KG1 (cell line): ENCODE measurements around the gene CLCN5.

Experiments
- DNase-seq: peaks from one replicate; lab custom pipeline; 2025; lab: John Stamatoyannopoulos, UW

CLCN5 gene

GRCh38 chrX:50081282-50081889 lies 159.0 kb downstream of the CLCN5 start:
- no peak for DNase-seq

GRCh38 chrX:50082741-50083140 lies 160.3 kb downstream of the CLCN5 start:
- no peak for DNase-seq

GRCh38 chrX:50088645-50089044 lies 166.2 kb downstream of the CLCN5 start:
- no peak for DNase-seq

- no peak for DNase-seq
Observed at GRCh38 chrX:50093625-50094024, 171.2 kb downstream of the CLCN5 start.

GRCh38 chrX:50097071-50097470 lies 174.7 kb downstream of the CLCN5 start:
- DNase-seq: no peak

- no peak for DNase-seq
Observed at GRCh38 chrX:50098241-50098640, 175.8 kb downstream of the CLCN5 start.

GRCh38 chrX:50098749-50099148 lies 176.4 kb downstream of the CLCN5 start:
- DNase-seq: no peak

GRCh38 chrX:50099331-50099730 lies 176.9 kb downstream of the CLCN5 start:
- DNase-seq: no peak

- no peak for DNase-seq
Observed at GRCh38 chrX:50100188-50100587, 177.8 kb downstream of the CLCN5 start.

- no peak for DNase-seq
Observed at GRCh38 chrX:50103176-50103575, 180.8 kb downstream of the CLCN5 start.

- DNase-seq: no peak
Observed at GRCh38 chrX:50103866-50104566, 181.6 kb downstream of the CLCN5 start.

GRCh38 chrX:50106051-50106675 lies 183.8 kb downstream of the CLCN5 start:
- DNase-seq: no peak

GRCh38 chrX:50107470-50107869 lies 185.1 kb downstream of the CLCN5 start:
- DNase-seq: no peak

- no peak for DNase-seq
Observed at GRCh38 chrX:50108264-50108663, 185.9 kb downstream of the CLCN5 start.

GRCh38 chrX:50111742-50112141 lies 189.3 kb downstream of the CLCN5 start:
- no peak for DNase-seq

- no peak for DNase-seq
Observed at GRCh38 chrX:50114113-50114512, 191.7 kb downstream of the CLCN5 start.

- DNase-seq: no peak
Observed at GRCh38 chrX:50115973-50116372, 193.6 kb downstream of the CLCN5 start.

GRCh38 chrX:50117476-50117875 lies 195.1 kb downstream of the CLCN5 start:
- no peak for DNase-seq

- DNase-seq: no peak
Observed at GRCh38 chrX:50125480-50125879, 203.1 kb downstream of the CLCN5 start.

- DNase-seq: no peak
Observed at GRCh38 chrX:50147972-50148371, 225.6 kb downstream of the CLCN5 start.
